T-helper 1 cell treated with Interleukin-12 subunit alpha and Interleukin-12 subunit beta and Interleukin-4 antibody, amounts not matched to agents 30 μg/mL and 1 μg/mL, for 36 hours (primary cell): ENCODE measurements around the gene PRICKLE1.

Experiments
- H3K27ac Mint-ChIP-seq: one replicate; pipeline ENCODE4 v1.8.0; 2021; ENCODE audit warnings: mild to moderate bottlenecking, mixed read lengths
- H3K27me3 Mint-ChIP-seq: one replicate; pipeline ENCODE4 v1.8.0; 2021; ENCODE audit warnings: low read depth, mixed read lengths
- H3K36me3 Mint-ChIP-seq: one replicate; pipeline ENCODE4 v1.8.0; 2021; ENCODE audit warnings: low read depth, mixed read lengths
- H3K4me1 Mint-ChIP-seq: one replicate; pipeline ENCODE4 v1.8.0; 2021; ENCODE audit warnings: low read depth, mixed read lengths
- H3K4me3 Mint-ChIP-seq: one replicate; pipeline ENCODE4 v1.8.0; 2021; ENCODE audit warnings: mild to moderate bottlenecking, moderate library complexity, mixed read lengths
- H3K9me3 Mint-ChIP-seq: one replicate; pipeline ENCODE4 v1.8.0; 2021; ENCODE audit warnings: mixed read lengths

PRICKLE1 gene

DNA sequence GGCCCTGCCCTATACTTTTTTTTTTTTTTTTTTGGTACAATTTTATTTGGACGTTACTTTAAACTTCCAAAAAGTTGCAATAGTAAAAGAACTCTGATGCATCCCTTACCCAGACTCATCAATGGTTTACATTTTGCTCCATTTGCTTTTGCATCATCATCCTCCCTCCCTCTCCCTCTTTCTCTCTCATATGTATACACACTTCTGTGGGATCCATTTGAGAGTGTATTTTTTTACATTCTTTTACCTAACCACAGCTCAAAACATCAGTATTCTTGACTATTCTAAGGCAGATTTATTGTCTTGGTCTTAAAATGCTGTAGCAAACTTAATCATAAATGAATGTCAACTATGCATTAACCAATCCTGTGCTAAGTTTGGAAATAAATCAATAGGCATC, 111.6 kb downstream of the PRICKLE1 start:
- Mint-ChIP-seq H3K36me3 (no peaks in the 10 kb centered on the region), H3K4me3 (no peak overlapping the region), H3K27ac (no peak overlapping the region), H3K9me3 (no peaks in the 10 kb centered on the region), H3K4me1 (no peaks in the 10 kb centered on the region), H3K27me3 (peaks cover 60% of the 10 kb centered on the region)

DNA sequence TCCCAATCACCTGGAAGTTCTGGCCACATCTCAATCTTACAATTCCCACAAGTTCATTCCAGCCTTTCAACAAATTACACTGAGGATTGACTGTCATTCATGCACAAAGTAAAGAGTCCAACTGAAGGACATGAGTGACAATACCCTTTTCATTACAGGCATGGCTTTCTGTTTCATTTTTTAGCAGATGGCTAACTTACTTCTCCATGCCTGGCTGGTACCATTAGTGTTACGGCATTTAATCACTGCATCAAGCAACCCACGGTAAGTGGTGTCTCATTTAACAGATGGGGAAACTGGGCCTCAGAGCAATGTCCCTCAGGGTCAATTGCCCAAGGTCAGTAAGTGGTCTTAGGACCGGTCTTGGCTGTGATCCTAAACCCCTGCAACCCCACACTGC, 114.4 kb downstream of the PRICKLE1 start:
- Mint-ChIP-seq H3K4me3 (no peak overlapping the region), H3K4me1 (peaks cover 6% of the 10 kb centered on the region), H3K36me3 (no peaks in the 10 kb centered on the region), H3K27ac (no peak overlapping the region), H3K27me3 (peaks cover 35% of the 10 kb centered on the region), H3K9me3 (no peaks in the 10 kb centered on the region)

GRCh38 chr12:42474391-42474790, 115.2 kb downstream of the PRICKLE1 start:
- Mint-ChIP-seq H3K9me3 (no peaks in the 10 kb centered on the region), H3K27me3 (peaks cover 30% of the 10 kb centered on the region), H3K27ac (no peak overlapping the region), H3K4me1 (peaks cover 10% of the 10 kb centered on the region), H3K36me3 (no peaks in the 10 kb centered on the region), H3K4me3 (no peak overlapping the region)

- Mint-ChIP-seq H3K9me3 (no peaks in the 10 kb centered on the region), H3K27me3 (peaks cover 21% of the 10 kb centered on the region), H3K4me3 (no peak overlapping the region), H3K36me3 (no peaks in the 10 kb centered on the region), H3K4me1 (peaks cover 16% of the 10 kb centered on the region), H3K27ac (no peak overlapping the region)
These were observed 116.0 kb downstream of the PRICKLE1 start for GRCh38 chr12:42473561-42473960.

DNA sequence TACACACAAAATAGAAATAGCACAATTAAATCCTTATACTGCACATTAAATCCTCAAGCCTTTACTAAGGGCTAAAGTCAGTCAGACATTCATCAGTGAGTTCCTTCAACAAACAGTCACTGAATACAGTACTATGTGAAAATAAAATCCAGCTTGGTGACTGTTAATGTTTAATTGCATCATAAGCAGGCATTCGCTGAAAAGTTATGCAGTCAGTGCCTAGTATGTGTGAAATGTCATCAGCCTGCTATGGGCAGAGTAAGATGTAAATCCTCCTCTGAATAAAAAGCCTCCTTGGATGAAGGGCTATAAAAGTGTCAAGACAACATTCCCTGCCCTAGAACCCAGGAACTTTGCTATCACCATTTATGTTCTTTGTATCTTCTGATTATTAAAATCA, 116.4 kb downstream of the PRICKLE1 start:
- H3K27me3 Mint-ChIP-seq = peaks cover 17% of the 10 kb centered on the region
- H3K4me1 Mint-ChIP-seq = peaks cover 18% of the 10 kb centered on the region
- H3K4me3 Mint-ChIP-seq = no peak overlapping the region
- H3K9me3 Mint-ChIP-seq = no peaks in the 10 kb centered on the region
- no peak overlapping the region for H3K27ac Mint-ChIP-seq
- no peaks in the 10 kb centered on the region for H3K36me3 Mint-ChIP-seq

DNA sequence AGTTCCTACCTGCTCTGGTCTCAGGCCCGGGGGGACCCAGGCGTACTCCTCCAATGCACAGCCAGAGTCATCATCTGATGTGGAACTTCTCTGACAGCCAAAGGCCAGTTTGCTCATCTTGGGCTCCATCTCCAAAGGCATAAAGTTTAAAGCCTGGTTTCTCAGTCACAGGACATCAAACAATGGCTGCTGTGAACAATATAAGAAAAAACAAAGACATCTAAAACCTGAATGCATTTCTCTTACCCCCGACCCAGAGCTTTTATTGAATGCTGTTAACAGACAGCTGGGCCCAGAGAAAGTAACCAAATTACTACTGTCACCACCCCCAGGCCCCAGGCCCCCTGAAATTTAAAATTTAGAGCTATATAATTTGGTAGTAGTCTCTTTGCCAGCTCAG, 117.2 kb downstream of the PRICKLE1 start:
- no peaks in the 10 kb centered on the region for H3K36me3 Mint-ChIP-seq
- peaks cover 13% of the 10 kb centered on the region for H3K27me3 Mint-ChIP-seq
- H3K9me3 Mint-ChIP-seq = no peaks in the 10 kb centered on the region
- no peak overlapping the region for H3K4me3 Mint-ChIP-seq
- peaks cover 18% of the 10 kb centered on the region for H3K4me1 Mint-ChIP-seq
- no peak overlapping the region for H3K27ac Mint-ChIP-seq

GRCh38 chr12:42469355-42470175, 120.0 kb downstream of the PRICKLE1 start:
- H3K4me1 Mint-ChIP-seq = peaks cover 18% of the 10 kb centered on the region

GRCh38 chr12:42468921-42469320, 120.6 kb downstream of the PRICKLE1 start:
- Mint-ChIP-seq H3K27me3 (peaks cover 18% of the 10 kb centered on the region), H3K9me3 (no peaks in the 10 kb centered on the region), H3K27ac (peak overlapping the region; percentile 17), H3K4me1 (peaks cover 18% of the 10 kb centered on the region), H3K36me3 (no peaks in the 10 kb centered on the region), H3K4me3 (no peak overlapping the region)

More at GRCh38 chr12:42469355-42470175, 120.0 kb downstream of the PRICKLE1 start:
- Mint-ChIP-seq H3K4me3 (peak overlapping the region; percentile 66), H3K27me3 (peaks cover 21% of the 10 kb centered on the region), H3K9me3 (no peaks in the 10 kb centered on the region), H3K36me3 (no peaks in the 10 kb centered on the region), H3K27ac (peak overlapping the region; percentile 17)

DNA sequence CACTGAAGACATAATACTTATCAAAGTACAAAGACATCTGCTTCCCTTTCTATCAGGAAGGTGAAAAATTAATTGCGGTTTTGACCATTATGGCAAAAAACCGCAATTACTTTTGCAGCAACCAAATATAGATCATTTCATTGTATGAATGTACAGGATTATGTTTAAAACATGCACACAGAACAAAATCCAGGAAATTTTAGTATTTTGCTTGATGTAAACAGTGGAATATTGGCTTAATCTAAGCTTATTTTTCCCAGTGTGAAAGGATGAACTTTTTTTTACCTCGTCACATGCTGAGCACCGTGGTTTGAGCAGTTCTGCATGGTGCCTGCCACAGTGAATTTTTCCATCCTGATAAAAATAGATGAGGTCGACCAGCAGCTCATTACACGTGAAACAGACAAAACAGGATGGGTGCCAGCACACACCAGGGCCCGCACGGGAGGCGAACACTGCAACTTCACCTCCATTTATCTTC, 121.2 kb downstream of the PRICKLE1 start:
- peaks cover 13% of the 10 kb centered on the region for H3K27me3 Mint-ChIP-seq
- no peak overlapping the region for H3K27ac Mint-ChIP-seq
- no peaks in the 10 kb centered on the region for H3K9me3 Mint-ChIP-seq
- no peaks in the 10 kb centered on the region for H3K36me3 Mint-ChIP-seq
- H3K4me1 Mint-ChIP-seq = peaks cover 18% of the 10 kb centered on the region
- no peak overlapping the region for H3K4me3 Mint-ChIP-seq

- Mint-ChIP-seq H3K4me3 (no peak overlapping the region), H3K27ac (no peak overlapping the region), H3K27me3 (peaks cover 11% of the 10 kb centered on the region), H3K36me3 (no peaks in the 10 kb centered on the region), H3K9me3 (no peaks in the 10 kb centered on the region), H3K4me1 (peaks cover 2% of the 10 kb centered on the region)
These were observed 125.9 kb downstream of the PRICKLE1 start for GRCh38 chr12:42463671-42464070.

GRCh38 chr12:42462486-42462885, 127.1 kb downstream of the PRICKLE1 start:
- no peak overlapping the region for H3K4me3 Mint-ChIP-seq
- no peaks in the 10 kb centered on the region for H3K36me3 Mint-ChIP-seq

DNA sequence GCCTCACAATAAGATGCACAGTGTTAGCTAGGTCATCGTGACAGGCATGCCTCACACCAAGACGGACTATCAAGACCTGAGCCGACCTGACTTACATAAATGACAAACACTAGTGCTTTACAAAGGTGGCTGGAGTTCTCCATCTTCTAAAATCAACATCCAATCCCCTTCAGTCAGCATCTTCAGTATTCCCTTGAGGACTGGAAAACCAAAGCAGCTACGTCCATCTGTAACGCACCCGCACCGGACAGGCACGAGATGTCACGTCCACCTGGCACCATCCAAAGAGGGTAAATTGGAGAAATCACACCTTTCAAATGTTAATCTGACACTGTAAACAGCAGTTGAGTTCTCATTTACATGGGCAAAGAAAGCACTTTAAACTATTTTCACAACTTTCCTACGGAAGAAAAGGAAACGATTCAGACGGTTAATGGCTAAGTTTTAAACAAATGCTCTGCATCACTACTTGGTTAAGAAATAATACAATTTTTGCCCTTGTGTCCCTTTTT, 130.2 kb downstream of the PRICKLE1 start:
- Mint-ChIP-seq H3K9me3 (no peaks in the 10 kb centered on the region), H3K4me1 (no peaks in the 10 kb centered on the region), H3K4me3 (no peak overlapping the region), H3K36me3 (no peaks in the 10 kb centered on the region), H3K27me3 (no peaks in the 10 kb centered on the region), H3K27ac (no peak overlapping the region)

More at GRCh38 chr12:42462486-42462885, 127.1 kb downstream of the PRICKLE1 start:
- Mint-ChIP-seq H3K27me3 (peaks cover 11% of the 10 kb centered on the region), H3K9me3 (no peaks in the 10 kb centered on the region), H3K4me1 (no peaks in the 10 kb centered on the region), H3K27ac (no peak overlapping the region)

DNA sequence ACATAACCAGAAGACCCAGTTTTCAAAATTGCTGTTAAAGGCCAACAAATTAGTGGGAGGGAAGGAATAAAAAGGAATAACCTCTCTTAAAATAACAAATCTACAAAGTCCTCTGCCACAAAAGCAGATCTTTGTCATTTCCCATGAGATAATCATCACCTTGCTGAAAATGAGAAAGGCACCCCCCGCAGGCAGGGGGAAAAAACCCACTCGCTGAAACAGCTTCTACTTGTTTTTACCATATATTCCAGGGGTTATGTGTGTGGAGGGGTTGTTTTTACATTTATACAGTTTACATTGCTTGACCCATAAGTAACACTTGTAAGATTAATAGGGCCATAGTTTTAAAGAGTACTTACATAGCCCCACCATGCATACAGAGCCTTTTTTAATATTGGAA, 131.0 kb downstream of the PRICKLE1 start:
- Mint-ChIP-seq H3K27ac (no peak overlapping the region), H3K27me3 (no peaks in the 10 kb centered on the region), H3K36me3 (no peaks in the 10 kb centered on the region), H3K4me3 (no peak overlapping the region), H3K4me1 (no peaks in the 10 kb centered on the region), H3K9me3 (no peaks in the 10 kb centered on the region)

DNA sequence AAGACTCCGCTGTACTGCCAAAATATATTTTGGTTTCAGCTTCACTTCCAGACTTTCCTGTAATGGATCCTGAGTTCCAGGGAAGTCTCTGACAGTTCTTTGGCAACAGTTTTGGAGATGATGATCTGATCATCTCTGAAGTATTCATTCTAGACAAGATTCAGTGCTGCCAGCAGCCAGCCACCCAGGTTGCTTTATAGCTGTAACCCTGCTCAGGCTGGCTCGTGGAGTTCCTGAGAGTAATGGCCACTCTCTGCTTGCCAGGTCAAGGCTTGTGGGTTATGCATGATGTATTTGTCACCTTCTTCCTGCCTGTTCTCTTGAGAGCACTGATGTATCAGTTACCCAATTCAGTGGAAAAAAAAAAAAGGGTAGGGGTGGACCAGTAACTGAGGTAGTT, 139.3 kb downstream of the PRICKLE1 start:
- H3K9me3 Mint-ChIP-seq = no peaks in the 10 kb centered on the region
- H3K27me3 Mint-ChIP-seq = no peaks in the 10 kb centered on the region

GRCh38 chr12:42448841-42449240, 140.7 kb downstream of the PRICKLE1 start:
- Mint-ChIP-seq H3K27me3 (no peaks in the 10 kb centered on the region), H3K4me1 (no peaks in the 10 kb centered on the region), H3K36me3 (peaks cover 24% of the 10 kb centered on the region), H3K9me3 (no peaks in the 10 kb centered on the region), H3K27ac (no peak overlapping the region), H3K4me3 (no peak overlapping the region)

More for the DNA sequence above, 139.3 kb downstream of the PRICKLE1 start:
- no peaks in the 10 kb centered on the region for H3K4me1 Mint-ChIP-seq
- no peak overlapping the region for H3K4me3 Mint-ChIP-seq
- H3K36me3 Mint-ChIP-seq = peaks cover 14% of the 10 kb centered on the region
- no peak overlapping the region for H3K27ac Mint-ChIP-seq
